Neural cell (in vitro differentiated cells): ENCODE results near the gene VPS39. TPM values are rescaled to one million over a fixed set of nuclear protein-coding genes. Genes with fewer than 3 reads are reported as not detected.

Experiments
- H2AFZ ChIP-seq: fragments of 200-600, 300-800 bp; sonication (generic), shearing (Covaris generic); 2 replicates; pipeline ENCODE4 v1.6.0; 2014; ENCODE audit warnings: low read depth, mild to moderate bottlenecking, antibody characterized with exemption, low read length, moderate library complexity
- H3F3A ChIP-seq: fragments of 200-600 bp; shearing (Covaris generic); 2 replicates; pipeline ENCODE4 v1.6.1; 2016; ENCODE audit warnings: mild to moderate bottlenecking, moderate library complexity, mixed read lengths, antibody characterized with exemption, low read length; ENCODE audit not compliant: insufficient read depth, poor library complexity, severe bottlenecking
- H3K27ac ChIP-seq: fragments of 200-600, 300-800 bp; sonication (generic), shearing (Covaris generic); 2 replicates; pipeline ENCODE4 v1.5.1; 2014; ENCODE audit warnings: mild to moderate bottlenecking, low read length, moderate library complexity
- H3K27me3 ChIP-seq: fragments of 300-800, 200-600 bp; sonication (generic), shearing (Covaris generic); 2 replicates; pipeline ENCODE4 v1.6.0; 2014; ENCODE audit warnings: mild to moderate bottlenecking, low read depth, low read length, moderate library complexity; ENCODE audit not compliant: insufficient read depth
- H3K36me3 ChIP-seq: fragments of 300-800, 200-600 bp; sonication (generic), shearing (Covaris generic); 2 replicates; pipeline ENCODE4 v1.5.1; 2014; ENCODE audit warnings: mild to moderate bottlenecking, antibody characterized with exemption, low read length, moderate library complexity; ENCODE audit not compliant: insufficient read depth
- H3K4me2 ChIP-seq: fragments of 300-800, 200-600 bp; sonication (generic), shearing (Covaris generic); 2 replicates; pipeline ENCODE4 v1.6.0; 2014; ENCODE audit warnings: mild to moderate bottlenecking, low read length
- H3K4me3 ChIP-seq: fragments of 300-800, 200-600 bp; sonication (generic), shearing (Covaris generic); 2 replicates; pipeline ENCODE4 v1.5.1; 2014; ENCODE audit warnings: mild to moderate bottlenecking, low read length, moderate library complexity
- H3K79me2 ChIP-seq: fragments of 200-600 bp; shearing (Covaris generic); replicated peaks from 2 replicates; pipeline ENCODE4 v1.6.0; 2014; ENCODE audit warnings: mild to moderate bottlenecking, low read length, moderate library complexity; ENCODE audit not compliant: insufficient read depth
- H3K9ac ChIP-seq: fragments of 300-800, 200-600 bp; sonication (generic), shearing (Covaris generic); 2 replicates; pipeline ENCODE4 v1.6.1; 2016; ENCODE audit warnings: mild to moderate bottlenecking, low read length, mixed read lengths
- H3K9me2 ChIP-seq: fragments of 200-600 bp; shearing (Covaris generic); 2 replicates; pipeline ENCODE4 v1.6.1; 2016; ENCODE audit warnings: mild to moderate bottlenecking, low read length, mixed read lengths; ENCODE audit not compliant: insufficient read depth
- H3K9me3 ChIP-seq: fragments of 200-600, 300-800 bp; sonication (generic), shearing (Covaris generic); 2 replicates; pipeline ENCODE4 v1.6.1; 2016; ENCODE audit warnings: mild to moderate bottlenecking, mixed run types, low read length, moderate library complexity, mixed read lengths
- H4K20me1 ChIP-seq: fragments of 200-600 bp; shearing (Covaris generic); 2 replicates; pipeline ENCODE4 v1.6.1; 2016; ENCODE audit warnings: mild to moderate bottlenecking, mixed run types; ENCODE audit not compliant: insufficient read depth
- CTCF ChIP-seq: fragments of 450-650 bp; IDR thresholded peaks from 2 replicates; pipeline ENCODE4 v1.5.1; 2014; ENCODE audit warnings: antibody characterized with exemption, mild to moderate bottlenecking, moderate library complexity; ENCODE audit not compliant: poor library complexity, severe bottlenecking
- EP300 ChIP-seq: fragments of 450-650 bp; conservative IDR thresholded peaks from 2 replicates; pipeline ENCODE4 v1.6.1; 2014; ENCODE audit warnings: antibody characterized with exemption, mild to moderate bottlenecking, moderate library complexity; ENCODE audit not compliant: poor library complexity, severe bottlenecking
- EZH2 ChIP-seq: fragments of 200-600, 300-800 bp; shearing (Covaris generic), sonication (generic); IDR thresholded peaks from 2 replicates; pipeline ENCODE4 v1.6.1; 2014; ENCODE audit warnings: antibody characterized with exemption, low read length, borderline replicate concordance, mild to moderate bottlenecking; ENCODE audit not compliant: insufficient read depth, poor library complexity, severe bottlenecking
- MXI1 ChIP-seq: fragments of 450-650 bp; conservative IDR thresholded peaks from 2 replicates; pipeline ENCODE4 v1.6.1; 2014; ENCODE audit warnings: antibody characterized with exemption, mild to moderate bottlenecking; ENCODE audit not compliant: poor library complexity, severe bottlenecking
- POLR2AphosphoS5 ChIP-seq: IDR thresholded peaks from 2 replicates; pipeline ENCODE4 v1.6.1; 2012
- RAD21 ChIP-seq: fragments of 450-650 bp; conservative IDR thresholded peaks from 2 replicates; pipeline ENCODE4 v1.6.1; 2014; ENCODE audit warnings: antibody characterized with exemption, mild to moderate bottlenecking, moderate library complexity
- SMC3 ChIP-seq: fragments of 450-650 bp; conservative IDR thresholded peaks from 2 replicates; pipeline ENCODE4 v1.6.1; 2014; ENCODE audit warnings: antibody characterized with exemption, mild to moderate bottlenecking, moderate library complexity; ENCODE audit not compliant: poor library complexity
- TAF1 ChIP-seq: IDR thresholded peaks from 2 replicates; pipeline ENCODE4 v1.6.1; 2012; ENCODE audit warnings: low read depth
- polyA plus RNA-seq: library from polyadenylated mRNA; depleted of rRNA; stranded (reverse); fragments of >200 nt; gene quantifications from 2 replicates; pipeline ENCODE4 v1.2.3, GENCODE V29; 2014
- TF ChIP-seq, protein P1 (sequence below): IDR thresholded peaks from 2 replicates; pipeline ENCODE4 v1.6.1; 2012; ENCODE audit warnings: borderline replicate concordance

The VPS39 gene
- polyA plus RNA-seq, 1 donor from 2014 or later: 59.9 TPM

DNA sequence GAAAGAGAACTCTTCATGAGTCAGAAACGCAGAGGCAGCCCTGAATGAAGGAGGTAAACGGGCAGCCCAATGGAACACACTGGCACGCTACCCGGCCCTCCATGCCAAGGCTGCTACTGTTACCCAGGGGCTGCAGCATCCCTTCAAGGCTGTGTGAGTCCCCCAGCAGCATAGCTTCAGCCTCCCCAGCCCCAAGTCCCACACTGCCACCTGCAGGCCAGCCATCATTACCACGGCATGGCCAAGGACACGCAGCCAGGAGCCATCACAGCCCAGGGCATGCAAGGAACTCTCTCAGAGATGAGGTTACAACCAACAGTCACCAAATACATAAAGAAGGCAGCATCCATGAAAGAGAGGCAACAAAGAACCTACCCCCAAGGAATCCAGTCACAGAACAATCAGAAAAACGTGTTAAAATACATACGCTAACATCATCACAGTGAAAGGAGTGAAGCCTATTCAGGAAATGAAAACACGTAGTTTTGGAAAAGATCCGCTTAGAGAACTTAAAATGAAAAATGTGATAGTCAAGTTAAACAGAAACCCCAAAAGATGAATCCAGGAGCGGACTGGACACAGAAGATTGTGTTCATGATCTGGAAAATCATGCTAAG is 74.1 kb downstream of the VPS39 start:
- Histone ChIP-seq H3K9ac (no peak overlapping the region), H3K27ac (no peak overlapping the region), H4K20me1 (no peaks in the 10 kb centered on the region), H3K4me2 (no peak overlapping the region), H3K9me3 (no peaks in the 10 kb centered on the region), H2AFZ (no peak overlapping the region), H3K36me3 (no peaks in the 10 kb centered on the region), H3F3A (no peaks in the 10 kb centered on the region), H3K9me2 (no peaks in the 10 kb centered on the region), H3K27me3 (no peaks in the 10 kb centered on the region), H3K4me3 (no peak overlapping the region), H3K79me2 (no peaks in the 10 kb centered on the region)
- TF ChIP-seq RAD21 (no peak), CTCF (no peak), EZH2 (no peak), POLR2AphosphoS5 (no peak), MXI1 (no peak), TAF1 (no peak), SMC3 (no peak), EP300 (no peak)
- TF ChIP-seq, protein P1, sequence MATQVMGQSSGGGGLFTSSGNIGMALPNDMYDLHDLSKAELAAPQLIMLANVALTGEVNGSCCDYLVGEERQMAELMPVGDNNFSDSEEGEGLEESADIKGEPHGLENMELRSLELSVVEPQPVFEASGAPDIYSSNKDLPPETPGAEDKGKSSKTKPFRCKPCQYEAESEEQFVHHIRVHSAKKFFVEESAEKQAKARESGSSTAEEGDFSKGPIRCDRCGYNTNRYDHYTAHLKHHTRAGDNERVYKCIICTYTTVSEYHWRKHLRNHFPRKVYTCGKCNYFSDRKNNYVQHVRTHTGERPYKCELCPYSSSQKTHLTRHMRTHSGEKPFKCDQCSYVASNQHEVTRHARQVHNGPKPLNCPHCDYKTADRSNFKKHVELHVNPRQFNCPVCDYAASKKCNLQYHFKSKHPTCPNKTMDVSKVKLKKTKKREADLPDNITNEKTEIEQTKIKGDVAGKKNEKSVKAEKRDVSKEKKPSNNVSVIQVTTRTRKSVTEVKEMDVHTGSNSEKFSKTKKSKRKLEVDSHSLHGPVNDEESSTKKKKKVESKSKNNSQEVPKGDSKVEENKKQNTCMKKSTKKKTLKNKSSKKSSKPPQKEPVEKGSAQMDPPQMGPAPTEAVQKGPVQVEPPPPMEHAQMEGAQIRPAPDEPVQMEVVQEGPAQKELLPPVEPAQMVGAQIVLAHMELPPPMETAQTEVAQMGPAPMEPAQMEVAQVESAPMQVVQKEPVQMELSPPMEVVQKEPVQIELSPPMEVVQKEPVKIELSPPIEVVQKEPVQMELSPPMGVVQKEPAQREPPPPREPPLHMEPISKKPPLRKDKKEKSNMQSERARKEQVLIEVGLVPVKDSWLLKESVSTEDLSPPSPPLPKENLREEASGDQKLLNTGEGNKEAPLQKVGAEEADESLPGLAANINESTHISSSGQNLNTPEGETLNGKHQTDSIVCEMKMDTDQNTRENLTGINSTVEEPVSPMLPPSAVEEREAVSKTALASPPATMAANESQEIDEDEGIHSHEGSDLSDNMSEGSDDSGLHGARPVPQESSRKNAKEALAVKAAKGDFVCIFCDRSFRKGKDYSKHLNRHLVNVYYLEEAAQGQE: no peak

DNA sequence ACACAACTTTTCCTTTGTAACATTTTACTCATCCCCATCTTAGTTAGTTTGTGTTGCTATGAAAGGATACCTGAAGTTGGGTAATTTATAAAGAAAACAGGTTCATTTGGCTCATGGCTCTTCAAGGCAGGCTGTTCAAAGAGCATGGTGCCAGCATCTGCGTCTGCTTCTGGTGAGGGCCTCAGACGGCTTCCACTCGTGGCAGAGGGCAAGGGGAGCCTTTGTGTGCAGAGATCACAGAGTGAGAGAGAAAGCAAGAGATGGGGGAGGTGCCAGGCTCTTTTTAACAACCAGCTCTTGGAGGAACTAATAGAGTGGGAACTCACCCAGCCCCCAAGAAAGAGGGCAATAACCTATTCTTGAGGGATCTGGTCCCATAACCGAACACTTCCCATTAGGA is 74.7 kb downstream of the VPS39 start:
- no peaks in the 10 kb centered on the region for H3K27me3 ChIP-seq
- TF ChIP-seq, protein P1: no peak
- TF ChIP-seq CTCF (no peak), SMC3 (no peak), EZH2 (no peak), RAD21 (no peak), EP300 (no peak), MXI1 (no peak), POLR2AphosphoS5 (no peak), TAF1 (no peak)
- no peak overlapping the region for H2AFZ ChIP-seq
- no peaks in the 10 kb centered on the region for H3F3A ChIP-seq
- H3K27ac ChIP-seq: no peak overlapping the region
- no peak overlapping the region for H3K9ac ChIP-seq
- H3K79me2 ChIP-seq: no peaks in the 10 kb centered on the region
- H3K4me3 ChIP-seq: no peak overlapping the region
- H3K4me2 ChIP-seq: no peak overlapping the region
- no peaks in the 10 kb centered on the region for H3K36me3 ChIP-seq
- no peaks in the 10 kb centered on the region for H4K20me1 ChIP-seq
- no peaks in the 10 kb centered on the region for H3K9me3 ChIP-seq
- H3K9me2 ChIP-seq: no peaks in the 10 kb centered on the region
